Neural progenitor cell (in vitro differentiated cells): Measurements from ENCODE around the gene CNOT4.

Experiments
- CTCF ChIP-seq: fragments of 200-600 bp; sonication (generic); IDR thresholded peaks from 2 replicates; pipeline ENCODE4 v1.5.1; 2017; ENCODE audit warnings: antibody characterized with exemption, mild to moderate bottlenecking
- EZH2 ChIP-seq: fragments of 200-600 bp; sonication (generic); IDR thresholded peaks from 2 replicates; pipeline ENCODE4 v1.6.1; 2017; ENCODE audit warnings: antibody characterized with exemption, mild to moderate bottlenecking, moderate library complexity
- EZH2phosphoT487 ChIP-seq: fragments of 200-600 bp; sonication (generic); IDR thresholded peaks from 2 replicates; pipeline ENCODE4 v1.6.1; 2017; ENCODE audit warnings: antibody characterized with exemption

GRCh38 chr7:135420786-135421185, 89.1 kb downstream of the CNOT4 start:
- TF ChIP-seq CTCF (no peak), EZH2 (no peak), EZH2phosphoT487 (no peak)
